HepG2 (cell line): Measurements from ENCODE around the gene PPM1F. TPM values are rescaled to one million over a fixed set of nuclear protein-coding genes. Genes with fewer than 3 reads are reported as not detected.

Experiments
- ATRX ChIP-seq: sonication (generic); formaldehyde crosslinking; IDR thresholded peaks from 2 replicates; pipeline ENCODE4 v1.4.0; 2020; ENCODE audit warnings: missing genetic modification reagents, borderline replicate concordance
- HIC2 ChIP-seq: sonication (generic); formaldehyde crosslinking; IDR thresholded peaks from 2 replicates; pipeline ENCODE4 v1.9.0; 2022; ENCODE audit warnings: low read depth, missing genetic modification reagents
- KLF15 ChIP-seq: sonication (generic); formaldehyde crosslinking; IDR thresholded peaks from 2 replicates; pipeline ENCODE4 v1.8.1; 2023; ENCODE audit warnings: borderline replicate concordance, mild to moderate bottlenecking, inconsistent platforms, missing genetic modification reagents, mixed read lengths
- MAFF ChIP-seq: IDR thresholded peaks from 2 replicates; pipeline ENCODE4 v1.6.1; 2011; ENCODE audit warnings: low read depth, low read length, improper control_type of control experiment
- MED13 ChIP-seq: sonication (generic); formaldehyde crosslinking; IDR thresholded peaks from 2 replicates; pipeline ENCODE4 v1.5.0; 2020; ENCODE audit warnings: missing genetic modification reagents
- NRL ChIP-seq: sonication (generic); formaldehyde crosslinking; IDR thresholded peaks from 2 replicates; pipeline ENCODE4 v1.5.0; 2020; ENCODE audit warnings: missing genetic modification reagents, mild to moderate bottlenecking, moderate library complexity, borderline replicate concordance
- PCBP2 ChIP-seq: fragments of 200-400 bp; formaldehyde crosslinking; optimal IDR thresholded peaks from 2 replicates; pipeline ENCODE3; 2018; ENCODE audit warnings: low read length, low read depth; ENCODE audit not compliant: poor library complexity, severe bottlenecking
- REXO4 ChIP-seq: sonication (generic); formaldehyde crosslinking; IDR thresholded peaks from 2 replicates; pipeline ENCODE4 v1.8.0; 2022; ENCODE audit warnings: missing genetic modification reagents, mild to moderate bottlenecking, borderline replicate concordance
- RFX3 ChIP-seq: IDR thresholded peaks from 2 replicates; pipeline ENCODE4 v1.6.1; 2016; ENCODE audit warnings: missing biosample characterization, missing genetic modification reagents
- SKIL ChIP-seq: sonication (generic); formaldehyde crosslinking; IDR thresholded peaks from 2 replicates; pipeline ENCODE4 v1.8.0; 2022; ENCODE audit warnings: missing genetic modification reagents, mild to moderate bottlenecking, moderate library complexity, borderline replicate concordance
- ZBTB44 ChIP-seq: sonication (generic); formaldehyde crosslinking; IDR thresholded peaks from 2 replicates; pipeline ENCODE4 v1.4.0; 2020; ENCODE audit warnings: missing genetic modification reagents
- ZKSCAN8 ChIP-seq: IDR thresholded peaks from 2 replicates; pipeline ENCODE4 v1.6.1; 2016; ENCODE audit warnings: borderline replicate concordance, missing genetic modification reagents, missing compliant biosample characterization
- ZNF337 ChIP-seq: sonication (generic); formaldehyde crosslinking; IDR thresholded peaks from 2 replicates; pipeline ENCODE4 v1.5.1; 2020; ENCODE audit warnings: missing genetic modification reagents, low read depth, mild to moderate bottlenecking, borderline replicate concordance
- ZNF550 ChIP-seq: sonication (generic); formaldehyde crosslinking; IDR thresholded peaks from 2 replicates; pipeline ENCODE4 v1.4.0; 2020; ENCODE audit warnings: mild to moderate bottlenecking, missing genetic modification reagents, borderline replicate concordance
- ZNF678 ChIP-seq: sonication (generic); formaldehyde crosslinking; IDR thresholded peaks from 2 replicates; pipeline ENCODE4 v1.4.0; 2020; ENCODE audit warnings: mild to moderate bottlenecking, missing genetic modification reagents
- ZSCAN22 ChIP-seq: sonication (generic); formaldehyde crosslinking; IDR thresholded peaks from 2 replicates; pipeline ENCODE4 v1.4.0; 2020; ENCODE audit warnings: mild to moderate bottlenecking, missing genetic modification reagents
- polyA plus RNA-seq, 8 experiments: library from polyadenylated mRNA; depleted of rRNA in 3 of 8; stranded (reverse) in 7 of 8; unstranded in 1 of 8; fragments of >200 nt; fragmentation: Illumina TruSeq in 4 of 8; extraction: Trizol in 4 of 8; gene quantifications; 2 replicates each; pipeline versions ENCODE4 v1.2.1 to v1.2.3, GENCODE V29; 2011 to 2016; ENCODE audit warnings: low read depth in 4 of 8, missing spikeins in 1 of 8, mixed read lengths in 1 of 8; ENCODE audit not compliant: insufficient read depth in 1 of 8
- total RNA-seq, 5 experiments: library from RNA; depleted of rRNA; stranded (reverse); fragments of >200 nt; fragmentation: Illumina TruSeq; extraction: Trizol; gene quantifications; 2 replicates each; pipeline ENCODE4 v1.2.3, GENCODE V29; 2016; ENCODE audit warnings: low read depth in 1 of 5
- TF ChIP-seq, protein P1 (sequence below): sonication (generic); formaldehyde crosslinking; IDR thresholded peaks from 2 replicates; pipeline ENCODE4 v1.4.0; 2020; ENCODE audit warnings: mild to moderate bottlenecking, missing genetic modification reagents

PPM1F gene
- total and polyA plus RNA-seq, 2 of the 13 experiments (the other 11 are each of a cell fraction or from before 2014, with no cell fraction given), result 11.0 to 19.6 TPM

DNA sequence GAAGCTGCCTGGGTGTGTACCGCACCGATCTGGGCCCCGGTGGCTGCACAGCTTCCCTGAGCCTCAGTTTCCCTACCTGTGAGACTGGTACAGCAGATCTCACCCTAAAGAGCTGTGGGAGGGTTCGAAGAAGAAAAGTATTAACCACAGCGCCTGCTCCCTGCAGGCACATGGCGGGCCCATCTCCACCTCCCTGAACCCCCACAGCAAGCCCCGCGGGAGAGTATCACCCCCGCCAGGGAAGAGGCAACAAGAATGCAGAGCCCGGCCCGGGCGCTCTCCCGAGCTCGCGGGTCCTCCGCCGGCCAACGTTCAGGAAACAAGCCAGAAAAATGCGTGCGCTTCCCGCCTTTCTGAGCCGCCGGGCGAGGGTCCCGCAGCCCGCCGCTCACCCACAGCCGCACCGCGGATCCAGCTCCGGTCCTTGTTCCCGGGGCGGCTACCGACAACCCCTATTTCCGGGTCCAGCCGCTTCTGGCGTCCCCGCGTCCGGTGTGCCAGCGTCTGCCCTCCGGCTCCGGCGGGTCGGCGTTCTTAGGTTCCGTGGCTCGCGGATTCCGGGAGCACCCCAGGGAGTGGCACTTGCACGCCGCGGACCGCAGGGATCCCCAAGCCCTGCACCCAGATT is 29.8 kb upstream of the PPM1F start, which contains the start of gene TOP3B (continued):
- TF ChIP-seq SKIL (no peak), ZNF678 (CRISPR knock-in tag) (peak; percentile 65; the same call in 1 of the 2 replicates), HIC2 (CRISPR knock-in tag) (peak; percentile 58), ZKSCAN8 (CRISPR knock-in tag) (peak; percentile 77), ZNF550 (0 out of 2 replicates have a peak, but pooled peaks have one; percentile 53), ZNF337 (CRISPR knock-in tag) (peak; percentile 62; the same call in 1 of the 2 replicates), KLF15 (CRISPR knock-in tag) (peak; percentile 54; the same call in 1 of the 2 replicates), PCBP2 (no peak), ZSCAN22 (no peak; the same call in 1 of the 2 replicates), REXO4 (CRISPR knock-in tag) (no peak), NRL (CRISPR knock-in tag) (peak; percentile 64; the same call in 1 of the 2 replicates), MED13 (CRISPR knock-in tag) (peak; percentile 84), ZBTB44 (peak; percentile 84; the same call in 1 of the 2 replicates), MAFF (no peak), ATRX (no peak), RFX3 (CRISPR knock-in tag) (no peak)
- TF ChIP-seq, protein P1, sequence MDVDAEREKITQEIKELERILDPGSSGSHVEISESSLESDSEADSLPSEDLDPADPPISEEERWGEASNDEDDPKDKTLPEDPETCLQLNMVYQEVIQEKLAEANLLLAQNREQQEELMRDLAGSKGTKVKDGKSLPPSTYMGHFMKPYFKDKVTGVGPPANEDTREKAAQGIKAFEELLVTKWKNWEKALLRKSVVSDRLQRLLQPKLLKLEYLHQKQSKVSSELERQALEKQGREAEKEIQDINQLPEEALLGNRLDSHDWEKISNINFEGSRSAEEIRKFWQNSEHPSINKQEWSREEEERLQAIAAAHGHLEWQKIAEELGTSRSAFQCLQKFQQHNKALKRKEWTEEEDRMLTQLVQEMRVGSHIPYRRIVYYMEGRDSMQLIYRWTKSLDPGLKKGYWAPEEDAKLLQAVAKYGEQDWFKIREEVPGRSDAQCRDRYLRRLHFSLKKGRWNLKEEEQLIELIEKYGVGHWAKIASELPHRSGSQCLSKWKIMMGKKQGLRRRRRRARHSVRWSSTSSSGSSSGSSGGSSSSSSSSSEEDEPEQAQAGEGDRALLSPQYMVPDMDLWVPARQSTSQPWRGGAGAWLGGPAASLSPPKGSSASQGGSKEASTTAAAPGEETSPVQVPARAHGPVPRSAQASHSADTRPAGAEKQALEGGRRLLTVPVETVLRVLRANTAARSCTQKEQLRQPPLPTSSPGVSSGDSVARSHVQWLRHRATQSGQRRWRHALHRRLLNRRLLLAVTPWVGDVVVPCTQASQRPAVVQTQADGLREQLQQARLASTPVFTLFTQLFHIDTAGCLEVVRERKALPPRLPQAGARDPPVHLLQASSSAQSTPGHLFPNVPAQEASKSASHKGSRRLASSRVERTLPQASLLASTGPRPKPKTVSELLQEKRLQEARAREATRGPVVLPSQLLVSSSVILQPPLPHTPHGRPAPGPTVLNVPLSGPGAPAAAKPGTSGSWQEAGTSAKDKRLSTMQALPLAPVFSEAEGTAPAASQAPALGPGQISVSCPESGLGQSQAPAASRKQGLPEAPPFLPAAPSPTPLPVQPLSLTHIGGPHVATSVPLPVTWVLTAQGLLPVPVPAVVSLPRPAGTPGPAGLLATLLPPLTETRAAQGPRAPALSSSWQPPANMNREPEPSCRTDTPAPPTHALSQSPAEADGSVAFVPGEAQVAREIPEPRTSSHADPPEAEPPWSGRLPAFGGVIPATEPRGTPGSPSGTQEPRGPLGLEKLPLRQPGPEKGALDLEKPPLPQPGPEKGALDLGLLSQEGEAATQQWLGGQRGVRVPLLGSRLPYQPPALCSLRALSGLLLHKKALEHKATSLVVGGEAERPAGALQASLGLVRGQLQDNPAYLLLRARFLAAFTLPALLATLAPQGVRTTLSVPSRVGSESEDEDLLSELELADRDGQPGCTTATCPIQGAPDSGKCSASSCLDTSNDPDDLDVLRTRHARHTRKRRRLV (CRISPR knock-in tag), result no peak; the same call in 1 of the 2 replicates
